Measurements from ENCODE around the gene LTBP1.
A peak's percentile ranks its signal among the peaks of the same experiment; 100 is the strongest.

The LTBP1 gene

DNA sequence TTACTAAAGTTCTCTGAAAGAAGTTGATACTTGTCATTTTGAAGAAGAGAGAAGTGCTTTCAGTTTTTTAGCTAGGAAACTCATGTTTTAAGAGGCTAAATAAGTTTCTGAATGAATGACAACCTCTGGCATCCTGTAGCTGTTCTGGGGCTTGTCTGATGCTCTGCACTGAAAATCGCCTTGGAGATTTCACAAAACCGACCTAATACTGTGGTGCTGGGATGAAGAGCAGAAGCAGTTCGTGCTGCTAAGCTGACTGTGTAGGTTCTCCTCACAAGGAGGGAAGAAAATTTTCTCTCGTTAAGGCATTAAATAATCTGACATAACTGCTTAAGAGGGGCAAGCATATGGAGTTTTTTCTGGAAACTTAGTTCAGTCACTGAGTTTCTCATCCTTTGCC, 193.2 kb downstream of the LTBP1 start:
- Histone ChIP-seq H3K4me3 (ENCODE audit: low read length) (no peak overlapping the region), H3K27ac (ENCODE audit: low read depth, low read length) (peak overlapping the region; percentile 61), H3K9ac (ENCODE audit: low read length) (no peak overlapping the region), H3K4me1 (ENCODE audit: control insufficient read depth, insufficient read depth, low read length) (peaks cover 29% of the 10 kb centered on the region), H3K36me3 (ENCODE audit: control insufficient read depth, insufficient read depth, low read length) (no peaks in the 10 kb centered on the region), H3K27me3 (ENCODE audit: control insufficient read depth, insufficient read depth, low read length) (no peaks in the 10 kb centered on the region)

DNA sequence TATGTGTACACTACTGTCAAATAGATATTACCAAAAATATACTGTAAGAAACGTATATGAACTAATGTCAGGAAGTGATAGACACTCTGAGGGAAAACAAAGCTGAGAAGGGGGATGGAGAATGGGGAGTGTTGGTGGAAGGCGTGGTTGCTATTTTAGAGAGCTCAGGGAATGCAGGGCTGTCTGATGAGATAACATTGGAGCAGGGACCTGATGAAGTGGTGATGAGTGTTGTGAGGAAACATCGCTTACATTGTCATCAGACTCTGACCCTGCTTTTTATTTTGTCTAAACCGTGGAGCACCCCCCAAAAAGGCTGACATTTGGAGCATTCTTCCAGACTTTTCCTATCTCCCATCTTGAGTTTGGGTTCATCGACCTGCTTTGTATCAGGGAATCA, 194.7 kb downstream of the LTBP1 start:
- Histone ChIP-seq H3K4me1 (ENCODE audit: control insufficient read depth, insufficient read depth, low read length) (peaks cover 34% of the 10 kb centered on the region), H3K27ac (ENCODE audit: low read depth, low read length) (no peak overlapping the region), H3K4me3 (ENCODE audit: low read length) (no peak overlapping the region), H3K9ac (ENCODE audit: low read length) (no peak overlapping the region), H3K27me3 (ENCODE audit: control insufficient read depth, insufficient read depth, low read length) (no peaks in the 10 kb centered on the region), H3K36me3 (ENCODE audit: control insufficient read depth, insufficient read depth, low read length) (no peaks in the 10 kb centered on the region)

DNA sequence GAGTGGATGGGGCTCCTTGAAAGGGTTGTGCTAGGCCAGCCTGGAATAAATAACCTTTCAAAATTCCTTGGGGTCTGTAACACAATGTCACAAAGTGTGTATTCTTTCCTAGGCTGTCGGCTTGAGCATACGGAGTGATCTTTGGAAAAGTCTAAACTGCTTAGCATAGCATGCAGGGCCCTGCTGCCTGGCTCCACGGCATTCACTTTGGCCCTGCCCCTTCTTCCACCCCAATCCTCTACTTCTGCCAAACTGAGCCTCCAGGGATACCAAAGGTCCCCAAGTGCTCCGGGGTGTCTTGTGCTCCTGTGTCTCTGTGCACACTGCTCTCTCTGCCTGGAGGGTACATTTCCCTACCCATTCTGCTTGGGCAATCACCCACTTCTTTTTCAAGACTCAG, 196.1 kb downstream of the LTBP1 start:
- no peak overlapping the region for H3K4me3 ChIP-seq (ENCODE audit: low read length)
- no peak overlapping the region for H3K9ac ChIP-seq (ENCODE audit: low read length)
- peaks cover 30% of the 10 kb centered on the region for H3K4me1 ChIP-seq (ENCODE audit: control insufficient read depth, insufficient read depth, low read length)
- peak overlapping the region; percentile 54 for H3K27ac ChIP-seq (ENCODE audit: low read depth, low read length)
- no peaks in the 10 kb centered on the region for H3K36me3 ChIP-seq (ENCODE audit: control insufficient read depth, insufficient read depth, low read length)
- no peaks in the 10 kb centered on the region for H3K27me3 ChIP-seq (ENCODE audit: control insufficient read depth, insufficient read depth, low read length)

DNA sequence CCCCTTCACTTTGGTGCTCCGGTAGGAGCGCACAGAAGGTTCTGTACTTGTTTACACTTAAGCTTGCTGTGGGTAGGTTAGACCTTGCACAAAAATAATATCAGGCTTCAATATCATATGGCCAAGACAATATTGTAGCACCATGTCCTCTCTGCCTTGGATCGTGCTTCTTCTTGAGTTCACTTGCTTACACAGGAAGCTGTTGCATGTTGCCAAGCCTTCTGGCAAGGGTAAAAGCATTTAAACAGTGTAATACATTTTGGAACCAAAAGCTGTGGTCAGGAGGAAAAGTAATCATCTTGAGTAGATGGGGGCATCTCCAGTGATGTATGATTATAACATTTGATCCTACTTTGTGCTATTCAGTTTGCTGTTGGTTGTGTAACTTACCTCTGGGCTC, 197.5 kb downstream of the LTBP1 start:
- Histone ChIP-seq H3K9ac (ENCODE audit: low read length) (no peak overlapping the region), H3K4me1 (ENCODE audit: control insufficient read depth, insufficient read depth, low read length) (peaks cover 30% of the 10 kb centered on the region), H3K27me3 (ENCODE audit: control insufficient read depth, insufficient read depth, low read length) (no peaks in the 10 kb centered on the region), H3K27ac (ENCODE audit: low read depth, low read length) (no peak overlapping the region), H3K36me3 (ENCODE audit: control insufficient read depth, insufficient read depth, low read length) (no peaks in the 10 kb centered on the region), H3K4me3 (ENCODE audit: low read length) (no peak overlapping the region)

DNA sequence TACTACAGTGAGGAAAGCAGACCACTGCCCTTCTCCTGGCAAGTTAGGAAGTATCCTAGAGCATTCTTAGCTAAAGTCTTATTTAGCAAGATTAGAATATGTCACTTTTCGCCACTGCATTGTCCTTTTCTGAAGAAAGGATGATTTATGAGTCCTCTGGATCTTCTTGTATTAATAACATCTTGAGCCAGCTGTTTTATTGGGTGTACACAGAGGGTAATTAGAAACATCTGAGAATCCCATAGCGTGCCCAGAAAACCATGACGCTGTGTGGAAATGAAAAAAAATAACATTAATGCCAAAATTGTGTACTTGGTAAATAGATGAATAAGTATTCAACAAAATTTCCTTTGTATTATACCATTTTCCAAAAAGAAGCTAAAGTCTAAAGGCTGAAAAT, 198.7 kb downstream of the LTBP1 start:
- H3K27ac ChIP-seq (ENCODE audit: low read depth, low read length) = peak overlapping the region; percentile 70
- H3K4me1 ChIP-seq (ENCODE audit: control insufficient read depth, insufficient read depth, low read length) = peaks cover 21% of the 10 kb centered on the region

DNA sequence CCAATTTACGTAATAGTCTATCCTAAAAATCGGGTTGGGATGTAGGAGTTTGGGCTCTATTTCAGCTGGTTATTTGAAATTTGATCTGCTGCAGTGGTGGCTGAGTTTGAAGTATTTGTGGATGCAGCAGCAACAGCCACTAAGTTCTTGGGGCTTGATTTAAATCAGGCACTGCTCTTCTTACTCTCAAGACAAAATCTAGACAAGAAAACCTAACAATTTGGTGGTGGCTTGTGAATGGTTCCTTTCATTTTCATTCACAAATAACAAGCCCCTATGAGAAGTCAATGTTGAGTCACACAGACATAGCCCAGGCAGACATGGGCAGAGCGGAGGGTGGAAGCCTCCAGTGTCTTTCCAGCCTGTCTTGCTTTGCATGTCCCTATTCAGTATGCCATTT, 199.3 kb downstream of the LTBP1 start:
- H3K27ac ChIP-seq (ENCODE audit: low read depth, low read length) = peak overlapping the region; percentile 70
- no peak overlapping the region for H3K4me3 ChIP-seq (ENCODE audit: low read length)

More for the DNA sequence above, 198.7 kb downstream of the LTBP1 start:
- H3K4me3 ChIP-seq (ENCODE audit: low read length) = no peak overlapping the region
- H3K27me3 ChIP-seq (ENCODE audit: control insufficient read depth, insufficient read depth, low read length) = no peaks in the 10 kb centered on the region
- H3K36me3 ChIP-seq (ENCODE audit: control insufficient read depth, insufficient read depth, low read length) = no peaks in the 10 kb centered on the region
- H3K9ac ChIP-seq (ENCODE audit: low read length) = no peak overlapping the region

DNA sequence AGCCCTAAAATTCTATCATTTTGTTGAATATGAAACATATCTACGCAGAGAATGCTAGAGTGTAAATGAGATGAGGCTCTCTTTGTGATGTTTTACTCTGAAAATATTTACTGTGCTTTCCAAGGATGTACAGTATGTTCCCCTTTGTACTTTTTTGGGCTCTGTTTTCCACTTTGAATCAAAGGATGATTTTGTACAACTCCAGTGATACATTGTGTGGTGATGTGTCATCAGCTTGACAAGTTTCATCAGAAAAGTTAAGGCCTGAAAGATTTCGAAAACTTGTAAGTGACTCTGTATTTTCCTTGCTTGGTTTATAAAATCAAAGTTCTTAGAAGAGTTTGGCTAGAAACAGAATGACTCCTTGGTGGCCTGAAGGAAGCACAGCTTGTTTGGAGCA, 206.3 kb downstream of the LTBP1 start:
- Histone ChIP-seq H3K27me3 (ENCODE audit: control insufficient read depth, insufficient read depth, low read length) (no peaks in the 10 kb centered on the region), H3K36me3 (ENCODE audit: control insufficient read depth, insufficient read depth, low read length) (no peaks in the 10 kb centered on the region), H3K9ac (ENCODE audit: low read length) (no peak overlapping the region), H3K27ac (ENCODE audit: low read depth, low read length) (no peak overlapping the region), H3K4me1 (ENCODE audit: control insufficient read depth, insufficient read depth, low read length) (no peaks in the 10 kb centered on the region), H3K4me3 (ENCODE audit: low read length) (no peak overlapping the region)

More for the DNA sequence above, 199.3 kb downstream of the LTBP1 start:
- Histone ChIP-seq H3K9ac (ENCODE audit: low read length) (no peak overlapping the region), H3K27me3 (ENCODE audit: control insufficient read depth, insufficient read depth, low read length) (no peaks in the 10 kb centered on the region), H3K4me1 (ENCODE audit: control insufficient read depth, insufficient read depth, low read length) (peaks cover 21% of the 10 kb centered on the region), H3K36me3 (ENCODE audit: control insufficient read depth, insufficient read depth, low read length) (no peaks in the 10 kb centered on the region)

DNA sequence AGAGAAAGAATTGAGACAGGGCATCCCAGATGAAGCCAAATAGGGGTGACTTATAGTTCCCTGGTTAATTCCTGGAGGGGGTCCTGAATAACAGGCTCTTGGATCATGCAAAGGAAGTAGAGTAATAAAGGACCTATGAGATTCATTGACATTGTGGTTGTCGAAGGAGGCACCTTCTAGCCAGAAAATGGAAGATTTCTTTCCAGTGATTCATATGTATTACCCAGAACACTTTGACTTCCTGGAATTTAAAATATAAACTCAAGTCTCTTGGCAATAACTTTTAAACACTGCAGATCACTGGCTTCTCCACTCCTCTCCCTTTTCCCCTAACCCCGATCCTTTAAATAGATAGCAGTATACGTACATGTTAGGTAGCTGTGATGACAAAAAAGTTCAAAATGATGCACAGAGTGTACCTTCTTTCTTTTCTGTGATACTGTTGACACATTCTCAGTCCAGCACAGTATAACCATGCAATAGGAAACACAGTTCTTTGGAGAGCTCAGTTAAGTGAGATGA, 211.8 kb downstream of the LTBP1 start:
- Histone ChIP-seq H3K36me3 (ENCODE audit: control insufficient read depth, insufficient read depth, low read length) (no peaks in the 10 kb centered on the region), H3K27me3 (ENCODE audit: control insufficient read depth, insufficient read depth, low read length) (no peaks in the 10 kb centered on the region), H3K27ac (ENCODE audit: low read depth, low read length) (peak overlapping the region; percentile 95), H3K4me3 (ENCODE audit: low read length) (peak overlapping the region; percentile 48), H3K9ac (ENCODE audit: low read length) (no peak overlapping the region), H3K4me1 (ENCODE audit: control insufficient read depth, insufficient read depth, low read length) (peaks cover 11% of the 10 kb centered on the region)

DNA sequence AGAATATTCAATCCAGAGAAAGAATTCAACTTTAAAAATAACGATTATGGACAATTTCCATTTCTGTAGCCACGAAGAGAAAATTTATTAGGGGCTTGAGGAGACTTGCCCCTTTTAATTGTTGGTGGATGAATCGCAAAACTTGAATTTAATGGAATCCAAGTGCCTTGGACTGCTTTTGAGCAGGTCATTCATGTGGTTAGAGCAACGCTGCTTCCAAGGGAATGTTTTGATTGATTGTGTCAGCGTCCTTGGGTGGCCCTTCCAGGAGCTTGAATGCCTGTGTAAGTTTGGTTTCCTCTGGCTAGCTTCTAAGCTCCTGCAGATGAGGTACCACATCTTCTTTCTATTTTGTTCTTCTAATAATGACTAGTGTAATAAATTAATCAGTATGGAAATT, 213.4 kb downstream of the LTBP1 start:
- Histone ChIP-seq H3K27ac (ENCODE audit: low read depth, low read length) (no peak overlapping the region), H3K27me3 (ENCODE audit: control insufficient read depth, insufficient read depth, low read length) (no peaks in the 10 kb centered on the region), H3K4me3 (ENCODE audit: low read length) (no peak overlapping the region), H3K36me3 (ENCODE audit: control insufficient read depth, insufficient read depth, low read length) (no peaks in the 10 kb centered on the region), H3K4me1 (ENCODE audit: control insufficient read depth, insufficient read depth, low read length) (peaks cover 11% of the 10 kb centered on the region), H3K9ac (ENCODE audit: low read length) (no peak overlapping the region)

DNA sequence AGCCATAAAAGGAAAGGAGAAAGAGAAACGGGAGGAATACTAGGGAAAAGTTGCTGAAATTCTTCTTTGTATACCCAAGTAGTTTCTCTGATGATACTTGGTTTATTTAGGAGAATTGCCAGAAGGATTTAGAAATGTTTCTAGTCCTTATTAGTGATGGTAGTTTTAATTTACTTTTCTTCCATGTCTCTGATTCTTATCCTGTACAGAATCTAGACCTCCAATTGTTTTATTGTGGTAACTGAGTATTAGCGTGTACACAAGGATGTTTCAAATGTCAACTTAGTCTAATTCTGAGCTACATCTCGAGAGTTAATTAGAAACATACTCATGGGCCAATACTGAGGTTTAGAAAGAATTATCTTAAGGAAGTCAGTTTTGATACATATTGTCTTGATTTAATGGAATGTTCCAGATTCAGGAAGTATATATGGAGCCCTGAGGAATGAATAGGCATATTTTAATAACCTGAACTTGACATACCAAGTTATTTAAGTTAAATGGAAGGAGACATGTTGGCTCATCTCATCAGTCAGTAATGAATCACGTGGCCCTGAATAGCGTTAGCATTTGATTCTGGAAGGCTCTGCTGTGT, 219.6 kb downstream of the LTBP1 start:
- H3K36me3 ChIP-seq (ENCODE audit: control insufficient read depth, insufficient read depth, low read length) = no peaks in the 10 kb centered on the region
- H3K4me1 ChIP-seq (ENCODE audit: control insufficient read depth, insufficient read depth, low read length) = peaks cover 12% of the 10 kb centered on the region
- H3K27me3 ChIP-seq (ENCODE audit: control insufficient read depth, insufficient read depth, low read length) = no peaks in the 10 kb centered on the region
- H3K9ac ChIP-seq (ENCODE audit: low read length) = no peak overlapping the region
- H3K27ac ChIP-seq (ENCODE audit: low read depth, low read length) = no peak overlapping the region
- H3K4me3 ChIP-seq (ENCODE audit: low read length) = no peak overlapping the region

DNA sequence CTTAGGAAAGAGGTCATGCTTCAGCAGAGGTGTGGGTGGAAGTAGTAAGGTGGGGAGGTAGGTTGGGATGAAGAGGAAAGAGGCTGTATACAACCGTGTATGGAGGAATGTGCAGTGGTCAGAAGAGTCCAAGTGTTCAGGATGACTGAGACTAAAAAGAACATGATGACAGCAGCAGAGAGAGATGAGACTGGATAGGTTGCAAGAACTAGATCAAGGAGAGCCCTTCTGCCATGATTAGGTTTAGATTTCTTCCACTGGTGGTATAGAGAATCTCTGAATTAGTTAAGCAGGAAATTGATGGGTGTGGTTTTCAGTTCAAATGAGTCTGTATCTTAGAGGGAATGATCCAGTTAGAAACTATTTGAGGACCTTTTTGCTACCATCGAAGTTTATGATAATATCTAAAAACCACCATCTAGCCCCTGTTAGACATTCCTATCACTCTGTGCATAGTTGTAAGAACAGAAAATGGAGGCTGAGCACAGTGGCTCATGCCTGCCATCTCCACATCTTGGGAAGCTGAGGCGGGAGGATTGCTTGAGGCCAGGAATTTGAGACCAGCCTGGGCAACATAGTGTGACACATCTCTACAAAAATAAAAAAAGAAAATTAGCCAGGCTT, 221.0 kb downstream of the LTBP1 start:
- Histone ChIP-seq H3K4me1 (ENCODE audit: control insufficient read depth, insufficient read depth, low read length) (peaks cover 12% of the 10 kb centered on the region), H3K9ac (ENCODE audit: low read length) (no peak overlapping the region), H3K4me3 (ENCODE audit: low read length) (no peak overlapping the region), H3K27ac (ENCODE audit: low read depth, low read length) (no peak overlapping the region), H3K36me3 (ENCODE audit: control insufficient read depth, insufficient read depth, low read length) (no peaks in the 10 kb centered on the region), H3K27me3 (ENCODE audit: control insufficient read depth, insufficient read depth, low read length) (no peaks in the 10 kb centered on the region)

DNA sequence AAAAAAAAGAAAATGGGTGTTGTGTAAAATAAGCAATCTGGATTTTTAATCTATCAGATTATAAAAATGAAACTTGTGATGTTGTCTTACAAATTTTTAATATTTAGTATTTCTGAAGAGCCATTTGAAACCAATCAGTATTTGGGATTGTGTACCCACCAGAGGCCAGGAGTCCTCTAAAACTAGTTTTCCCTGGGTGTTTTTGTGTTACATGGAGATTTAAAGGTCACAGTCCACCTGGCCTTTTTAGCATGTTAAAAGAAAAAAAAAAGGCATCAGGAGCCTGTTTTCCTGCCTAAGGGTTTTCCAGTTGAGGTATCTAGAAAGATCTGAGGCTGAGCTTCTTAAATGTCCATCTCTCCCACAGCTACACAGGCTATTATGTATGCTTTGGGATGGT, 221.7 kb downstream of the LTBP1 start:
- Histone ChIP-seq H3K9ac (ENCODE audit: low read length) (no peak overlapping the region), H3K4me1 (ENCODE audit: control insufficient read depth, insufficient read depth, low read length) (peaks cover 12% of the 10 kb centered on the region), H3K36me3 (ENCODE audit: control insufficient read depth, insufficient read depth, low read length) (no peaks in the 10 kb centered on the region), H3K4me3 (ENCODE audit: low read length) (no peak overlapping the region), H3K27me3 (ENCODE audit: control insufficient read depth, insufficient read depth, low read length) (no peaks in the 10 kb centered on the region), H3K27ac (ENCODE audit: low read depth, low read length) (no peak overlapping the region)

DNA sequence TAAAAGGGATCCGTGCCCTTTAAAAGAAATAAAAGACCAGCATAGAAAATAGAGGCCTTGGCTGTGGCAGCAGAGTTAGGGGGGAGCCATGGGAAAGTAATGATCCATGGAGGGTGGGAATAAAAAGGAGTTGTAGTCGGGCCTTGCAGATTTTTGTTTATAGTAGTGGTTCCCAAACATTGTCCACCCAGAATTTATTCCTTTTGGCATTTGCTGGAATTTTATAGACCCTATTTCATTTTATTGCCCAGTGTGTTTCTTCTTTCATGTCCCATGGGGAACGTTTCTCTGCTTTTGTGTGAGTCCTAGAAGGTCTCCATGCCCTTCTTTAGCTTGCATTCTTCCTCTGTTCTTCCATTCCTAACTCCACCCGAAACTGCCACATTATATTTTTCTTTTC, 222.2 kb downstream of the LTBP1 start:
- H3K4me3 ChIP-seq (ENCODE audit: low read length) = no peak overlapping the region
- H3K4me1 ChIP-seq (ENCODE audit: control insufficient read depth, insufficient read depth, low read length) = peaks cover 12% of the 10 kb centered on the region
- H3K27me3 ChIP-seq (ENCODE audit: control insufficient read depth, insufficient read depth, low read length) = no peaks in the 10 kb centered on the region
- no peaks in the 10 kb centered on the region for H3K36me3 ChIP-seq (ENCODE audit: control insufficient read depth, insufficient read depth, low read length)
- no peak overlapping the region for H3K27ac ChIP-seq (ENCODE audit: low read depth, low read length)
- H3K9ac ChIP-seq (ENCODE audit: low read length) = no peak overlapping the region
